Uterus (tissue), 4 donors: Measurements from ENCODE around the gene PIP4K2A. TPM values are rescaled to one million over a fixed set of nuclear protein-coding genes. Genes with fewer than 3 reads are reported as not detected.
"Not testable (repeated sequence)": the region's sequence is repeated elsewhere in the genome, so short reads cannot be mapped to it uniquely, and the experiment has no call there.

Experiments used
- DNase-seq, 2 donors: peaks; one replicate each; pipeline ENCODE4 v3.0.0-alpha.2; 2019 to 2020
- H3K27ac ChIP-seq, 2 donors: fragments of 200-600 bp; sonication (generic); 1 replicate in 1 of 2; 2 replicates in 1 of 2; pipeline ENCODE4 v1.5.1; 2016 to 2018
- H3K27me3 ChIP-seq, 2 donors: fragments of 200-600 bp; sonication (generic); one replicate each; pipeline ENCODE4 v1.5.1; 2018 to 2019; ENCODE audit warnings: control low read depth in 1 of 2
- H3K36me3 ChIP-seq, 2 donors: fragments of 200-600 bp; sonication (generic); one replicate each; pipeline ENCODE4 v1.5.1; 2019; ENCODE audit warnings: control low read depth in 1 of 2
- H3K4me1 ChIP-seq, 2 donors: fragments of 200-600 bp; sonication (generic); one replicate each; pipeline ENCODE4 v1.5.1; 2018 to 2019; ENCODE audit warnings: control low read depth in 1 of 2
- H3K4me3 ChIP-seq, 2 donors: fragments of 200-600 bp; sonication (generic); 1 replicate in 1 of 2; 2 replicates in 1 of 2; pipeline ENCODE4 v1.5.1; 2018 to 2019; ENCODE audit warnings: mild to moderate bottlenecking in 1 of 2
- H3K9me3 ChIP-seq, 2 donors: fragments of 200-600 bp; sonication (generic); one replicate each; pipeline ENCODE4 v1.5.1; 2019; ENCODE audit warnings: control low read depth in 1 of 2
- POLR2A ChIP-seq, 2 donors: fragments of 450-650 bp; IDR thresholded peaks; one replicate each; pipeline ENCODE4 v1.6.1; 2016; ENCODE audit warnings: antibody characterized with exemption in 2 of 2, mild to moderate bottlenecking in 1 of 2, moderate library complexity in 1 of 2
- intact Hi-C: fragments of 100-400 bp; cut with DNase I; formaldehyde crosslinking; loops from one replicate; pipeline ENCODE4 v1.15.1; 2023; ENCODE audit warnings: low total_unique reads
- total RNA-seq, 4 donors: library from RNA; depleted of rRNA in 3 of 4; stranded (reverse); fragments of >200 nt in 3 of 4; gene quantifications; one replicate each; pipeline versions ENCODE4 v1.1.0 to v1.2.4, GENCODE V29; 2014 to 2023
- TF ChIP-seq, protein P1 (sequence below), 4 experiments: fragments of 200-600 bp in 2 of 4; fragments of 450-650 bp in 2 of 4; sonication (generic) in 2 of 4; IDR thresholded peaks; one replicate each; pipeline ENCODE4 v1.5.1; 2016 to 2019; ENCODE audit warnings: antibody characterized with exemption in 4 of 4, mild to moderate bottlenecking in 2 of 4, moderate library complexity in 1 of 4
- donor health status: DM: yes; HTN: yes; CAD: no.

PIP4K2A gene
- total RNA-seq, 4 donors from 2014 or later: 17.4 to 42.4 (median 22.0) TPM

DNA sequence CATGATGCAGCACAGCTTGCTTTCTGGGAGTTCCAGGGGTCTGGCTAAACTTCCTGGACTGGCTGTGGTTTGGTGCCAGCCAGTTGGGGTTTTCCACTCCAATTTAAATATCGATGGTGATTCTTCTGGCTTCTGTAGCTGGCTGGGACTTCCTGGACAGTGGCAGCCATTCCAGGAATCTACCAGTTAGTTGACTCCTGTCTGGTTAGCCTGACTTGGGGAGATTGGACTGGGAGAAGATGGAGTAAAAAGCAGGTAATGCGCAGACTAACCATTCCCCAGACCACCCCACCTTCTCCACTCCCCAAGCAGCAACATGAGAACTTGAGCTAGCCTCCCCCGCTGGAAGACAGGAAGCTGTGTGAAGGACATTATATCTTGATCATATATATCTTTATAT, 6.3 kb upstream of the PIP4K2A start:
- no peak for DNase-seq
- H3K27me3 ChIP-seq: no peaks in the 10 kb centered on the region
- intact Hi-C loops: no loop called here

DNA sequence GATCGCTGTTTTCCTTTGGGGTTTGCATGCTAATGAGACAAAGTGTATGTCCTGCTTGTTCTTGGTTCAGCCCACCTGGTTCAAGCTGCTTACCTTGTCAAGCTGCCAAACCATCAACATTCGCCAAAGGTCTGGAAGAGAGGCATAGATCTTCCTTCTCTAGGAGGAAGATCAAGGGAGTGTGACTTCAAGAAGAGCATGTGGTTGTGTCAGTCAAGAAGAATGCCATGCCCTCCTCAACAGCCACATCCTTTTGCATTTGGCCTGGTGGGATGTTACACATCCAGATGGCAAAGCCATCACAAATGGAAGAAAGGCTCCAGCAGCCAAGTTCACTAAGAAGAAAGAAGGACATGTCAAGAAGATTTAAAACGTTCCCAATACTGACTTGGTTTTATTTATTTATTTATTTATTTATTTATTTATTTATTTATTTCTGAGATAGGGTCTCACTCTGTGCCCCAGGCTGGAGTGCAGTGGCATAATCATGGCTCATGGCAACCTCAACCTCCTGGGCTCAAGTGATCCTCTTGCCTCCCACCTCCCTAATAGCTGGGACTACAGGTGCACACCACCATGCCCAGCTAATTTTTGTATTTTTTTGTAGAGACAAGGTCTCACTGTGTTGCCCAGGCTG, 5.1 kb upstream of the PIP4K2A start:
- intact Hi-C loops: no loop called here
- DNase-seq: no peak
- no peak for TF ChIP-seq POLR2A (IDR thresholded peaks at IDR 0.05)
- TF ChIP-seq, protein P1, sequence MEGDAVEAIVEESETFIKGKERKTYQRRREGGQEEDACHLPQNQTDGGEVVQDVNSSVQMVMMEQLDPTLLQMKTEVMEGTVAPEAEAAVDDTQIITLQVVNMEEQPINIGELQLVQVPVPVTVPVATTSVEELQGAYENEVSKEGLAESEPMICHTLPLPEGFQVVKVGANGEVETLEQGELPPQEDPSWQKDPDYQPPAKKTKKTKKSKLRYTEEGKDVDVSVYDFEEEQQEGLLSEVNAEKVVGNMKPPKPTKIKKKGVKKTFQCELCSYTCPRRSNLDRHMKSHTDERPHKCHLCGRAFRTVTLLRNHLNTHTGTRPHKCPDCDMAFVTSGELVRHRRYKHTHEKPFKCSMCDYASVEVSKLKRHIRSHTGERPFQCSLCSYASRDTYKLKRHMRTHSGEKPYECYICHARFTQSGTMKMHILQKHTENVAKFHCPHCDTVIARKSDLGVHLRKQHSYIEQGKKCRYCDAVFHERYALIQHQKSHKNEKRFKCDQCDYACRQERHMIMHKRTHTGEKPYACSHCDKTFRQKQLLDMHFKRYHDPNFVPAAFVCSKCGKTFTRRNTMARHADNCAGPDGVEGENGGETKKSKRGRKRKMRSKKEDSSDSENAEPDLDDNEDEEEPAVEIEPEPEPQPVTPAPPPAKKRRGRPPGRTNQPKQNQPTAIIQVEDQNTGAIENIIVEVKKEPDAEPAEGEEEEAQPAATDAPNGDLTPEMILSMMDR (IDR thresholded peaks at IDR 0.05): no peak
- no peaks in the 10 kb centered on the region for H3K27me3 ChIP-seq
- no peak overlapping the region for H3K27ac ChIP-seq
- no peaks in the 10 kb centered on the region for H3K9me3 ChIP-seq
- no peak overlapping the region for H3K4me3 ChIP-seq
- H3K4me1 ChIP-seq: no peaks in the 10 kb centered on the region
- no peaks in the 10 kb centered on the region for H3K36me3 ChIP-seq

More for the DNA sequence above, 6.3 kb upstream of the PIP4K2A start:
- TF ChIP-seq, protein P1 (IDR thresholded peaks at IDR 0.05): no peak
- no peaks in the 10 kb centered on the region for H3K9me3 ChIP-seq
- no peak overlapping the region for H3K4me3 ChIP-seq
- H3K27ac ChIP-seq: no peak overlapping the region
- no peaks in the 10 kb centered on the region for H3K4me1 ChIP-seq
- no peaks in the 10 kb centered on the region for H3K36me3 ChIP-seq

DNA sequence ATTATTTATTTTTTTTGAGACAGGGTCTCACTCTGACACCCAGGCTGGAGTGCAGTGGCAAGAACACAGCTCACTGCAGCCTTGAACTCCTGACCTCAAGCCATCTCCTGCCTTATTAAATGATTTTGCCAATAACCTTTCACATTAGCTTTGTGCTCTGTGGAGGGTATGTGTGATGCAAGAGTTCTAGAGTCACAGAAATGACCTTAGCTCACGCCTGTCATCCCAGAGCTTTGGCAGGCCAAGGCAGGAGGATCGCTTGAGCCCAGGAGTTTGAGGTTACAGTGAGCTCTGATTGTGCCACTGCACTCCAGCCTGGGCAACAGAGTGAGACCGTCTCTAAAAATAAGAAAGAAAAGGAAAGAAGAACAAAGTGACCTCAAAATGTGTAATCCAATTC, 4.3 kb upstream of the PIP4K2A start:
- H3K9me3 ChIP-seq, H3K27ac ChIP-seq, H3K4me3 ChIP-seq, H3K4me1 ChIP-seq, intact Hi-C loops, H3K36me3 ChIP-seq, H3K27me3 ChIP-seq, DNase-seq: not testable (repeated sequence)

GRCh38 chr10:22717728-22718127, 3.4 kb upstream of the PIP4K2A start:
- Histone ChIP-seq H3K4me1 (no peaks in the 10 kb centered on the region), H3K27ac (no peak overlapping the region), H3K27me3 (no peaks in the 10 kb centered on the region), H3K4me3 (no peak overlapping the region), H3K36me3 (no peaks in the 10 kb centered on the region), H3K9me3 (no peaks in the 10 kb centered on the region)
- no peak for DNase-seq
- TF ChIP-seq, protein P1 (IDR thresholded peaks at IDR 0.05): no peak
- TF ChIP-seq POLR2A (IDR thresholded peaks at IDR 0.05): no peak
- intact Hi-C loops: no loop called here

GRCh38 chr10:22716943-22717342, 2.6 kb upstream of the PIP4K2A start:
- Histone ChIP-seq H3K36me3 (no peaks in the 10 kb centered on the region), H3K27ac (no peak overlapping the region), H3K4me3 (no peak overlapping the region), H3K4me1 (peaks cover 0 to 3% of the 10 kb centered on the region in 2 donors), H3K27me3 (no peaks in the 10 kb centered on the region), H3K9me3 (no peaks in the 10 kb centered on the region)
- intact Hi-C loops: no loop called here
- no peak for DNase-seq
- TF ChIP-seq, protein P1 (IDR thresholded peaks at IDR 0.05): no peak
- TF ChIP-seq POLR2A (IDR thresholded peaks at IDR 0.05): no peak

DNA sequence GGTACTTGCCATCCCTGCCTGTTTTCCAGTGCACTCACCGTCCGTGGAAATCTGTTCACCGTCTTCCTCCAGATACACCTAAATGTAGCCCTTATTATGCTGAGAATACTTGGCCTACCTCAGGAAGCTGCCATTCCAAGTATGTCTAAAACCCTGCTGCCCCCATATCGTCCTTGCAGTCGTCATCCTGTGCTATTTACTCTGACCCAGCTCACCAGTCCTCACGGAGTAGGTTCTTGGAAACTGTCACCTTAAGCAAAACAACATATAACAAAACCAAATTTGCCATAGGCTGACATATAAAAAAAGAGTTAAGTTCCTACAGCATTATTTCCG, 880 bp upstream of the PIP4K2A start:
- no peak overlapping the region for H3K4me3 ChIP-seq
- H3K27ac ChIP-seq: no peak overlapping the region
- DNase-seq: no peak
- no peak for TF ChIP-seq POLR2A (IDR thresholded peaks at IDR 0.05)
- TF ChIP-seq, protein P1 (IDR thresholded peaks at IDR 0.05): no peak
- no peaks in the 10 kb centered on the region for H3K36me3 ChIP-seq
- peaks cover 0 to 13% of the 10 kb centered on the region in 2 donors for H3K4me1 ChIP-seq
- no peaks in the 10 kb centered on the region for H3K27me3 ChIP-seq
- intact Hi-C loops: no loop called here
- no peaks in the 10 kb centered on the region for H3K9me3 ChIP-seq
